ENCODE results near the gene KPNA1. TPM values are rescaled to one million over a fixed set of nuclear protein-coding genes. Genes with fewer than 3 reads are reported as not detected.

KPNA1 gene
- polyA plus RNA-seq, 1 experiment, result 27.8 TPM

- H3K27me3 ChIP-seq (ENCODE audit: control insufficient read depth, insufficient read depth, low read length), result no peaks in the 10 kb centered on the region
- ChIA-PET CTCF (interaction anchor here (0.8 to 1.9 kb wide), 2 partner anchors 9 to 11 kb away, joined by 3 to 5 read pairs; no protein-coding TSS in a partner anchor), POLR2A (no interaction called here)
- no peak overlapping the region for H3K4me3 ChIP-seq (ENCODE audit: low read depth, low read length)
- no peak for TF ChIP-seq CTCF (IDR thresholded peaks at IDR 0.05; ENCODE audit: insufficient read depth, low read depth, low read length)
- peaks cover 1% of the 10 kb centered on the region; the same call in 1 of the 2 replicates for H3K36me3 ChIP-seq (ENCODE audit: control insufficient read depth, insufficient read depth, low read length)
- no peak for DNase-seq (ENCODE audit: low read depth)
Measured at GRCh38 chr3:122468896-122469533, 45.7 kb downstream of the KPNA1 start.

- TF ChIP-seq CTCF (IDR thresholded peaks at IDR 0.05; ENCODE audit: insufficient read depth, low read depth, low read length), result no peak
- Histone ChIP-seq H3K27me3 (ENCODE audit: control insufficient read depth, insufficient read depth, low read length) (no peaks in the 10 kb centered on the region), H3K4me3 (ENCODE audit: low read depth, low read length) (no peak overlapping the region), H3K36me3 (ENCODE audit: control insufficient read depth, insufficient read depth, low read length) (peaks cover 1% of the 10 kb centered on the region; the same call in 1 of the 2 replicates)
- ChIA-PET POLR2A (no interaction called here), CTCF (interaction anchor here (1.9 kb wide), 1 partner anchor 9 kb away, joined by 5 read pairs; no protein-coding TSS in a partner anchor)
- DNase-seq (ENCODE audit: low read depth), result no peak
Measured at GRCh38 chr3:122466701-122467240, 48.0 kb downstream of the KPNA1 start.

GRCh38 chr3:122464659-122465058 lies 50.1 kb downstream of the KPNA1 start:
- no peak for TF ChIP-seq CTCF (IDR thresholded peaks at IDR 0.05; ENCODE audit: insufficient read depth, low read depth, low read length)
- DNase-seq (ENCODE audit: low read depth), result no peak
- POLR2A ChIA-PET, result no interaction called here
- CTCF ChIA-PET, result interaction anchor here (0.6 to 1.5 kb wide), 4 partner anchors 18 to 215 kb away, joined by 3 read pairs; no protein-coding TSS in a partner anchor
- H3K36me3 ChIP-seq (ENCODE audit: control insufficient read depth, insufficient read depth, low read length), result peaks cover 1% of the 10 kb centered on the region; the same call in 1 of the 2 replicates
- no peaks in the 10 kb centered on the region for H3K27me3 ChIP-seq (ENCODE audit: control insufficient read depth, insufficient read depth, low read length)
- no peak overlapping the region for H3K4me3 ChIP-seq (ENCODE audit: low read depth, low read length)

- Histone ChIP-seq H3K27me3 (ENCODE audit: control insufficient read depth, insufficient read depth, low read length) (no peaks in the 10 kb centered on the region), H3K36me3 (ENCODE audit: control insufficient read depth, insufficient read depth, low read length) (peaks cover 4% of the 10 kb centered on the region), H3K4me3 (ENCODE audit: low read depth, low read length) (no peak overlapping the region)
- no peak for TF ChIP-seq CTCF (IDR thresholded peaks at IDR 0.05; ENCODE audit: insufficient read depth, low read depth, low read length)
- no peak for DNase-seq (ENCODE audit: low read depth)
- ChIA-PET POLR2A (interaction anchor here (0.6 kb wide), 1 partner anchor 106 kb away, joined by 3 read pairs; no protein-coding TSS in a partner anchor), CTCF (interaction anchor here (0.6 kb wide), 1 partner anchor 34 kb away, joined by 3 read pairs; no protein-coding TSS in a partner anchor)
Measured at GRCh38 chr3:122462406-122462805, 52.3 kb downstream of the KPNA1 start.

GRCh38 chr3:122461806-122462205 lies 52.9 kb downstream of the KPNA1 start:
- POLR2A ChIA-PET, result interaction anchor here (0.6 kb wide), 1 partner anchor 107 kb away, joined by 3 read pairs; no protein-coding TSS in a partner anchor
- Histone ChIP-seq H3K27me3 (ENCODE audit: control insufficient read depth, insufficient read depth, low read length) (no peaks in the 10 kb centered on the region), H3K4me3 (ENCODE audit: low read depth, low read length) (no peak overlapping the region), H3K36me3 (ENCODE audit: control insufficient read depth, insufficient read depth, low read length) (peaks cover 4% of the 10 kb centered on the region)
- CTCF ChIA-PET, result interaction anchor here (0.7 to 3.1 kb wide), 3 partner anchors 88 to 218 kb away, joined by 3 to 21 read pairs (median 4); partner anchors contain the start of gene PARP14
- no peak for TF ChIP-seq CTCF (IDR thresholded peaks at IDR 0.05; ENCODE audit: insufficient read depth, low read depth, low read length)
- no peak for DNase-seq (ENCODE audit: low read depth)
